OCI-LY1 (cell line): ENCODE results near the gene IGF1R.

Source experiments
- CTCF ChIP-seq: fragments of 200-600 bp; sonication (generic), shearing (Covaris generic); IDR thresholded peaks from 2 replicates; pipeline ENCODE4 v1.5.1; 2017; ENCODE audit warnings: mild to moderate bottlenecking, antibody characterized with exemption, low read length, moderate library complexity, mixed read lengths
- EZH2 ChIP-seq: fragments of 200-600 bp; sonication (generic), shearing (Covaris generic); IDR thresholded peaks from 2 replicates; pipeline ENCODE4 v1.8.0; 2017; ENCODE audit warnings: borderline replicate concordance, mixed run types, mild to moderate bottlenecking, antibody characterized with exemption, low read length, moderate library complexity, mixed read lengths

- no peak for TF ChIP-seq EZH2
- TF ChIP-seq CTCF = no peak
These were observed 88.8 kb downstream of the IGF1R start for GRCh38 chr15:98737159-98737558.
